Progenitor cell of endocrine pancreas (in vitro differentiated cells): Measurements from ENCODE around the gene TDG. TPM values are rescaled to one million over a fixed set of nuclear protein-coding genes. Genes with fewer than 3 reads are reported as not detected.

Source experiments
- DNase-seq: peaks from one replicate; pipeline ENCODE4 v3.0.0; 2021; ENCODE audit warnings: low spot score; ENCODE audit not compliant: unreplicated experiment
- H3K27ac Mint-ChIP-seq: 2 replicates; pipeline ENCODE4 v1.8.0; 2021; ENCODE audit warnings: mild to moderate bottlenecking, moderate library complexity, mixed read lengths
- H3K27me3 Mint-ChIP-seq: 2 replicates; pipeline ENCODE4 v1.8.0; 2021; ENCODE audit warnings: mixed read lengths
- H3K36me3 Mint-ChIP-seq: 2 replicates; pipeline ENCODE4 v1.8.0; 2022; ENCODE audit warnings: mixed read lengths; ENCODE audit not compliant: insufficient read depth
- H3K4me1 Mint-ChIP-seq: 2 replicates; pipeline ENCODE4 v1.8.0; 2021; ENCODE audit warnings: low read depth, mixed read lengths
- H3K4me3 Mint-ChIP-seq: 2 replicates; pipeline ENCODE4 v1.8.0; 2021; ENCODE audit warnings: low read depth, mild to moderate bottlenecking, moderate library complexity, mixed read lengths
- H3K9me3 Mint-ChIP-seq: 2 replicates; pipeline ENCODE4 v1.8.0; 2021; ENCODE audit warnings: low read depth, mixed read lengths
- total RNA-seq: library from RNA; stranded (reverse); gene quantifications from 2 replicates; pipeline ENCODE4 v1.2.1, GENCODE V29; 2021
- TF ChIP-seq, protein P1 (sequence below): fragments of 200-600 bp; sonication (generic); IDR thresholded peaks from one replicate; pipeline ENCODE4 v1.5.0; 2021; ENCODE audit warnings: antibody characterized with exemption, mild to moderate bottlenecking; ENCODE audit not compliant: unreplicated experiment

TDG gene
- total RNA-seq, 1 donor from 2014 or later = 52.9 TPM

DNA sequence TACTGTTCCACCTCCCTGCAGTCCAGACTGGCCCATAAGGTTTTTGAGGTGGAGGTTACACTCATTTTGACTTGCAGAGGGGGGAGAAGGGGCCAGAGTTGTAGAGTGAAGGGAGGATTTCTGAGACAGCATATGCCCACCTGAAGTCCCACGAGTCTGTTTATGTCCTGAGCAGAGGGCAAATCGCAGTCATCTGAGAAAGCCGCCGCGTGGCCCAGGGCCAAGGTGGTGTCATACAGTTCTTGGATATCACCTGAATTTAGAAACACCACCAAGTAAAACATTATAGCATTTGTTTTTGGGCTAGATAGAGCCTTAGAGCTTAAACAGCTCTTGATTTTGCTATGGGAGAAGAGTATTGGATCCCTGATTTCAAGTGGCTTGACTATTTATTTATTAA, 30.9 kb downstream of the TDG start:
- DNase-seq = no peak
- Mint-ChIP-seq H3K27me3 (peaks cover 15% of the 10 kb centered on the region), H3K4me3 (no peak overlapping the region), H3K27ac (no peak overlapping the region), H3K9me3 (no peaks in the 10 kb centered on the region), H3K4me1 (no peaks in the 10 kb centered on the region), H3K36me3 (no peaks in the 10 kb centered on the region)
- TF ChIP-seq, protein P1, sequence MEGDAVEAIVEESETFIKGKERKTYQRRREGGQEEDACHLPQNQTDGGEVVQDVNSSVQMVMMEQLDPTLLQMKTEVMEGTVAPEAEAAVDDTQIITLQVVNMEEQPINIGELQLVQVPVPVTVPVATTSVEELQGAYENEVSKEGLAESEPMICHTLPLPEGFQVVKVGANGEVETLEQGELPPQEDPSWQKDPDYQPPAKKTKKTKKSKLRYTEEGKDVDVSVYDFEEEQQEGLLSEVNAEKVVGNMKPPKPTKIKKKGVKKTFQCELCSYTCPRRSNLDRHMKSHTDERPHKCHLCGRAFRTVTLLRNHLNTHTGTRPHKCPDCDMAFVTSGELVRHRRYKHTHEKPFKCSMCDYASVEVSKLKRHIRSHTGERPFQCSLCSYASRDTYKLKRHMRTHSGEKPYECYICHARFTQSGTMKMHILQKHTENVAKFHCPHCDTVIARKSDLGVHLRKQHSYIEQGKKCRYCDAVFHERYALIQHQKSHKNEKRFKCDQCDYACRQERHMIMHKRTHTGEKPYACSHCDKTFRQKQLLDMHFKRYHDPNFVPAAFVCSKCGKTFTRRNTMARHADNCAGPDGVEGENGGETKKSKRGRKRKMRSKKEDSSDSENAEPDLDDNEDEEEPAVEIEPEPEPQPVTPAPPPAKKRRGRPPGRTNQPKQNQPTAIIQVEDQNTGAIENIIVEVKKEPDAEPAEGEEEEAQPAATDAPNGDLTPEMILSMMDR = no peak

DNA sequence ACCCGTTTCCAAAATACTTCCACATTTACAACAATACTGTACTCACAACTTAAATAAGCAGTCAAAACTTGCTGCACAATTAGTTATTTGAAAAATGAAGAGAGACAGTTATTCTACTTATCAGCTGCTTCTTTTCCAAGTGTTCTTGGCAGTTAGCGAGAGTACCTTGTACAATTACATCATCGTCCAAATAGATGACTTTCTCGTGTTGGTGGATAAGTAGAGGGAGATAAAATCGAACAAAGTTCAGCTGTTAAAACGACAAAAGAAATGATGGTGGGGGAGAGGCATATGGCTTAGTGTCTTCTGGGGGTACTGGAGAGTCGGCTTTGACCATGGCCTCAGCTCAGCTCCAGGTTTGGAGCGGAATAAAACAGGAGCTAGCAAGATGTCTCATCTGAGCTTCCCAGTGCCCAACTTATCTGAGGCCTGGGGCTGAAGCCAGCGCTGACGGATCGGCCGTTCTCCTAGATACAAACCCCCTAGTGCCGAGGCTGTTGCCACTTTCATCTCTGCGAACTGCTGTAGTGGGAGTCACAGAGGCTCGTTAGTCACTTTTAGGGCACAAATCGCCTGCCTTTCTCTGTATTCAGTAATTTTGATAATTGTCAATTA, 31.7 kb downstream of the TDG start:
- H3K4me1 Mint-ChIP-seq = no peaks in the 10 kb centered on the region
- no peaks in the 10 kb centered on the region for H3K36me3 Mint-ChIP-seq
- H3K9me3 Mint-ChIP-seq = no peaks in the 10 kb centered on the region
- DNase-seq = no peak
- peaks cover 15% of the 10 kb centered on the region for H3K27me3 Mint-ChIP-seq
- no peak overlapping the region for H3K4me3 Mint-ChIP-seq
- TF ChIP-seq, protein P1 = no peak
- H3K27ac Mint-ChIP-seq = no peak overlapping the region

DNA sequence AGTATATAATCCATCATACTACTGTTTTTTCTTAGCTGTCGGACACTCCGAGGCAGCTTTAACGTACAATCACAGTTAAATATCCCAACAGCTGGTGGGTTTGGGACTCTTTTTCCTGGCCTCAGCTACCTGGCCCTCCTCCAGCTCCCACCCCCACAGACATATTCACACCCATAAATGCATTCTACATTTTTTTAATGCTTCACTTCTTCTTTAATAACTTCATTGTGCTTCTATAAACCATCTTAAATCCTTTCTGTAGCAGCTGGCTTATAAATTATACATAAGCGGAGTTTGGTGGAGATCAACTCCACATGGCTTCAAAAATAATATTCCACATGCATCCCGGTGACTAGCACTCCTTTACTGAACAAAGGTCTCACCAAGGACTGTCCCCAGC, 33.3 kb downstream of the TDG start:
- H3K27me3 Mint-ChIP-seq = peaks cover 15% of the 10 kb centered on the region
- no peak overlapping the region for H3K27ac Mint-ChIP-seq
- no peaks in the 10 kb centered on the region for H3K4me1 Mint-ChIP-seq

DNA sequence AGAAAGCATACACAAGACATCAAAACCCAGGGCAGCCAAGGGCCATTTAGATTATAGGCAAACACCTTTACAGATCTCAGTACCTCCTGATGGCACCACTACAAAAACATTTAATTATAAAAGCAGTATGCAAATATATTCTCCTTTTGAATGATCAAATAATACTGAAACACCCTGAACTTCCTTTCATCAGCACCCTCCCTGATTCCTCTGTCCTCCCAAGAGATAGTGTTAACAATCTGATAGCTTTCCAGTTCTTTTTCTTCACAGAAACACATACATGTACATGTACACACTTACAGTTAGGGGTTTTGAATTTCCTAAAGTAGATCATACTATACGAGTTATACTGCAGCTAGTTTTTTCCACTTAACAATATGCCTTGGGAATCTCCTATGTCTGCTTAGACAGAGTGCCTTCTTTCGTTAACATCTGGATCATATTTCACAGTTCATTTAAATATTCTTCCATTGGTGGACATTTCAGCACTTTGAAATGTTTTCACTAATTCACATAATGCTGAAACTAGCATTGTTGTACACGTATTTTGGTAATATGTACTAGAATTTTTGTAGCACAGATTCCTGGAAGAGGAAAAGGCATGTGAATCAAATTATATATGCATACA, 35.2 kb downstream of the TDG start:
- no peak for DNase-seq
- Mint-ChIP-seq H3K27ac (no peak overlapping the region), H3K9me3 (no peaks in the 10 kb centered on the region), H3K4me3 (no peak overlapping the region), H3K27me3 (peaks cover 8% of the 10 kb centered on the region), H3K36me3 (no peaks in the 10 kb centered on the region), H3K4me1 (no peaks in the 10 kb centered on the region)
- TF ChIP-seq, protein P1 = no peak

More for the DNA sequence above, 33.3 kb downstream of the TDG start:
- Mint-ChIP-seq H3K4me3 (no peak overlapping the region), H3K36me3 (no peaks in the 10 kb centered on the region), H3K9me3 (no peaks in the 10 kb centered on the region)
- TF ChIP-seq, protein P1 = no peak
- no peak for DNase-seq

DNA sequence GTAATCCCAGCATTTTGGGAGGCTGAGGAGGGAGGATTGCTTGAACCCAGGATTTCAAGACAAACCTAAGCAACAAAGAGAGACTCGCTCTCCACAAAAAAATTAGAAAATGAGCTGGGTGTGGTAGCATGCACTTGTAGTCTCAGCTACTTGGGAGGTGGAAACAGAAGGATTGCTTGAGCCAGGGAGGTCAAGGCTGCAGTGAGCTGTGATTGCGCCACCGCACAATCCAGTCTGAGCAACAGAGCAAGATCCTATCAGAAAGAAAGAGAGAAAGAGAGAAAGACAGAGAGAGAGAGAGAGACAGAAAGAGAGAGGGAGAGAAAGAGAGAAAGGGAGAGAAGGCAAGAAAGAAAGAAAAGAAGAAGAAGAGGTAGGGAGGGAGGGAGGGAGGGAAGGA, 37.0 kb downstream of the TDG start:
- no peaks in the 10 kb centered on the region for H3K9me3 Mint-ChIP-seq
- peaks cover 13% of the 10 kb centered on the region for H3K27me3 Mint-ChIP-seq
- no peaks in the 10 kb centered on the region for H3K36me3 Mint-ChIP-seq
- no peak overlapping the region for H3K27ac Mint-ChIP-seq
- no peaks in the 10 kb centered on the region for H3K4me1 Mint-ChIP-seq
- no peak overlapping the region for H3K4me3 Mint-ChIP-seq
- TF ChIP-seq, protein P1 = no peak
- DNase-seq = no peak
